Measurements from ENCODE around the gene STH. TPM values are rescaled to one million over a fixed set of nuclear protein-coding genes. Genes with fewer than 3 reads are reported as not detected.

The STH gene
- total and polyA plus RNA-seq, 8 donors = 0.38 TPM; not detected in 7

- DNase-seq (no peak), ATAC-seq (no peak)
- Histone ChIP-seq H3K4me3 (no peak overlapping the region), H3K27me3 (peaks cover 0 to 7% of the 10 kb centered on the region in 2 donors), H3K4me1 (no peaks in the 10 kb centered on the region), H3K36me3 (no peaks in the 10 kb centered on the region), H3K27ac (no peak overlapping the region), H3K9me3 (no peaks in the 10 kb centered on the region)
- TF ChIP-seq CTCF (IDR thresholded peaks at IDR 0.05) = no peak
- intact Hi-C loops (cut with DNase I) = no loop called here
Observed at GRCh38 chr17:45972531-45972930, 26.5 kb upstream of the STH start.

- H3K27ac ChIP-seq = no peak overlapping the region
- intact Hi-C loops (cut with DNase I) = no loop called here
- H3K9me3 ChIP-seq = no peaks in the 10 kb centered on the region
- H3K27me3 ChIP-seq = peaks cover 0 to 7% of the 10 kb centered on the region in 2 donors
- ATAC-seq (no peak), DNase-seq (no peak)
- TF ChIP-seq CTCF (IDR thresholded peaks at IDR 0.05) = no peak
- H3K4me3 ChIP-seq = no peak overlapping the region
- H3K4me1 ChIP-seq = no peaks in the 10 kb centered on the region
- no peaks in the 10 kb centered on the region for H3K36me3 ChIP-seq
Observed at GRCh38 chr17:45973099-45973780, 25.8 kb upstream of the STH start.

GRCh38 chr17:45973946-45974859, 24.8 kb upstream of the STH start:
- TF ChIP-seq CTCF (IDR thresholded peaks at IDR 0.05) = no peak
- H3K27me3 ChIP-seq = no peaks in the 10 kb centered on the region
- peak; percentile 18 for ATAC-seq
- H3K4me1 ChIP-seq = no peaks in the 10 kb centered on the region
- H3K9me3 ChIP-seq = no peaks in the 10 kb centered on the region
- H3K27ac ChIP-seq = no peak overlapping the region
- intact Hi-C loops (cut with DNase I) = no loop called here
- no peaks in the 10 kb centered on the region for H3K36me3 ChIP-seq
- DNase-seq = no peak
- H3K4me3 ChIP-seq = no peak overlapping the region

- Histone ChIP-seq H3K4me3 (no peak overlapping the region), H3K36me3 (no peaks in the 10 kb centered on the region), H3K4me1 (no peaks in the 10 kb centered on the region), H3K9me3 (no peaks in the 10 kb centered on the region), H3K27me3 (no peaks in the 10 kb centered on the region), H3K27ac (no peak overlapping the region)
- no peak for TF ChIP-seq CTCF (IDR thresholded peaks at IDR 0.05)
- no peak for ATAC-seq
- intact Hi-C loops (cut with DNase I) = no loop called here
- no peak for DNase-seq
Observed at GRCh38 chr17:45974916-45975630, 24.0 kb upstream of the STH start.
